Measurements from ENCODE around the gene TMEM236. TPM values are rescaled to one million over a fixed set of nuclear protein-coding genes. Genes with fewer than 3 reads are reported as not detected.

Gene TMEM236
- polyA plus RNA-seq, 1 of the 3 experiments (the other 2 are of a cell fraction): 0.02 TPM

DNA sequence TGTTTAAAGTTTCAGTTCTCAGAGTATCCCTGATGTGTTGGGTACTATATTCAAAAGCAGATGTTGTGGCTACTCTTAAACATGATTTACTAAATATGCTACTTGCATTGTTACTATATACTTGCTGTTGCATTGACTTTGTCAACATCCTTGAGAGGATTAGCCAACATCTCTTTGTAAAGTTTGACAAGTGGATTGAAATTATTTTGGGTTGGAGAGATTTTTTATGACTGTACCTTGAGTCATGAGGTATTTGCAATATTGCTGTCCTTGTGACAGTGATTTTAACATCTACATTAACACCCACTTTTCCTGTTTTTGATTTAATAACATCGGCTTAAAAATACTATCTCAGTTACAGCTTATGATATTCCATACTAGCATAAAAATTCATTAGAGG is 89.0 kb downstream of the TMEM236 start (continued):
- TF ChIP-seq FOSL2 (IDR thresholded peaks at IDR 0.05; ENCODE audit: borderline replicate concordance, low read depth) (no peak), FOXM1 (IDR thresholded peaks at IDR 0.05; ENCODE audit: low read depth) (no peak), USF1 (IDR thresholded peaks at IDR 0.05; ENCODE audit: borderline replicate concordance, low read depth) (no peak), RXRA (IDR thresholded peaks at IDR 0.05; ENCODE audit: borderline replicate concordance, low read depth) (no peak), YY1 (IDR thresholded peaks at IDR 0.05; ENCODE audit: low read depth) (no peak), SIN3A (IDR thresholded peaks at IDR 0.05; ENCODE audit: borderline replicate concordance, low read depth, low read length) (no peak), MEF2A (IDR thresholded peaks at IDR 0.05; ENCODE audit: borderline replicate concordance, low read depth) (no peak)
- TF ChIP-seq, protein P1, sequence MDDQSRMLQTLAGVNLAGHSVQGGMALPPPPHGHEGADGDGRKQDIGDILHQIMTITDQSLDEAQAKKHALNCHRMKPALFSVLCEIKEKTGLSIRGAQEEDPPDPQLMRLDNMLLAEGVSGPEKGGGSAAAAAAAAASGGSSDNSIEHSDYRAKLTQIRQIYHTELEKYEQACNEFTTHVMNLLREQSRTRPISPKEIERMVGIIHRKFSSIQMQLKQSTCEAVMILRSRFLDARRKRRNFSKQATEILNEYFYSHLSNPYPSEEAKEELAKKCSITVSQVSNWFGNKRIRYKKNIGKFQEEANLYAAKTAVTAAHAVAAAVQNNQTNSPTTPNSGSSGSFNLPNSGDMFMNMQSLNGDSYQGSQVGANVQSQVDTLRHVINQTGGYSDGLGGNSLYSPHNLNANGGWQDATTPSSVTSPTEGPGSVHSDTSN (IDR thresholded peaks at IDR 0.05): no peak
- TF ChIP-seq, protein P2, sequence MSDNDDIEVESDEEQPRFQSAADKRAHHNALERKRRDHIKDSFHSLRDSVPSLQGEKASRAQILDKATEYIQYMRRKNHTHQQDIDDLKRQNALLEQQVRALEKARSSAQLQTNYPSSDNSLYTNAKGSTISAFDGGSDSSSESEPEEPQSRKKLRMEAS (IDR thresholded peaks at IDR 0.05; ENCODE audit: low read depth): no peak
- TF ChIP-seq, protein P3, sequence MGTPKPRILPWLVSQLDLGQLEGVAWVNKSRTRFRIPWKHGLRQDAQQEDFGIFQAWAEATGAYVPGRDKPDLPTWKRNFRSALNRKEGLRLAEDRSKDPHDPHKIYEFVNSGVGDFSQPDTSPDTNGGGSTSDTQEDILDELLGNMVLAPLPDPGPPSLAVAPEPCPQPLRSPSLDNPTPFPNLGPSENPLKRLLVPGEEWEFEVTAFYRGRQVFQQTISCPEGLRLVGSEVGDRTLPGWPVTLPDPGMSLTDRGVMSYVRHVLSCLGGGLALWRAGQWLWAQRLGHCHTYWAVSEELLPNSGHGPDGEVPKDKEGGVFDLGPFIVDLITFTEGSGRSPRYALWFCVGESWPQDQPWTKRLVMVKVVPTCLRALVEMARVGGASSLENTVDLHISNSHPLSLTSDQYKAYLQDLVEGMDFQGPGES (IDR thresholded peaks at IDR 0.05; ENCODE audit: low read depth, low read length): no peak

- ChIA-PET POLR2A (no interaction called here), CTCF (interaction anchor here (9.4 kb wide), 1 partner anchor 373 kb away, joined by 114 read pairs; no protein-coding TSS in a partner anchor)
- H3K79me2 ChIP-seq (ENCODE audit: insufficient read depth): no peaks in the 10 kb centered on the region
- TF ChIP-seq, protein P1 (IDR thresholded peaks at IDR 0.05): no peak
- H3K27ac ChIP-seq (ENCODE audit: low read depth in 2 of 2, low read length in 1 of 2): no peak overlapping the region
- no peaks in the 10 kb centered on the region for H3K27me3 ChIP-seq (ENCODE audit: insufficient read depth)
- H3K36me3 ChIP-seq (replicated peaks in 1 of 2; ENCODE audit: control insufficient read depth in 1 of 2, insufficient read depth in 2 of 2, low read length in 1 of 2): no peaks in the 10 kb centered on the region
- no peaks in the 10 kb centered on the region for H3K9me2 ChIP-seq
- H3K4me2 ChIP-seq: no peak overlapping the region
- no peak for DNase-seq
- no peaks in the 10 kb centered on the region for H4K20me1 ChIP-seq (ENCODE audit: insufficient read depth)
- WGBS (ENCODE audit: low lambda C conversion rate): 83% methylated on average over 5 of the region's 5 CpGs
- peaks cover 0 to 6% of the 10 kb centered on the region in 2 experiments; a peak in 2 of 4 replicates for H3K4me1 ChIP-seq (ENCODE audit: control insufficient read depth in 1 of 2, insufficient read depth in 2 of 2, low read depth in 1 of 2, low read length in 1 of 2)
- H3K9ac ChIP-seq: no peak overlapping the region
- H3K4me3 ChIP-seq (ENCODE audit: low read depth in 2 of 2, low read length in 1 of 2): no peak overlapping the region
- no peaks in the 10 kb centered on the region for H3K9me3 ChIP-seq
- no peaks in the 10 kb centered on the region for H3F3A ChIP-seq (replicated peaks; ENCODE audit: insufficient read depth)
- H2AFZ ChIP-seq (ENCODE audit: low read depth): no peak overlapping the region
Observed at GRCh38 chr10:17842641-17843040, 90.6 kb downstream of the TMEM236 start.

Measured in SK-N-SH (cell line).